SK-N-MC (cell line): Measurements from ENCODE around the gene PSMA8.
"Not testable (repeated sequence)": the region's sequence is repeated elsewhere in the genome, so short reads cannot be mapped to it uniquely, and the experiment has no call there.

ENCODE experiments used
- DNase-seq: peaks from one replicate; pipeline ENCODE4 v3.0.0-alpha.2; 2011; ENCODE audit warnings: low read depth, low spot score
- H3K27ac ChIP-seq: fragments of 200-600 bp; sonication (generic); 2 replicates; pipeline ENCODE4 v1.5.1; 2016; ENCODE audit warnings: mixed run types
- H3K36me3 ChIP-seq: fragments of 200-600 bp; sonication (generic); 2 replicates; pipeline ENCODE4 v1.6.1; 2017; ENCODE audit warnings: antibody characterized with exemption, low read length, mixed read lengths; ENCODE audit not compliant: insufficient read depth
- H3K4me3 ChIP-seq: fragments of 200-600 bp; sonication (generic); 2 replicates; pipeline ENCODE4 v1.5.1; 2016
- H3K9ac ChIP-seq: fragments of 200-600 bp; sonication (generic); 2 replicates; pipeline ENCODE4 v1.8.0; 2017; ENCODE audit warnings: mixed run types, mixed read lengths; ENCODE audit not compliant: insufficient read length
- H3K9me3 ChIP-seq: fragments of 200-600 bp; sonication (generic); 2 replicates; pipeline ENCODE4 v1.6.1; 2017; ENCODE audit warnings: low read depth, mild to moderate bottlenecking, antibody characterized with exemption, low read length, moderate library complexity, mixed read lengths
- EZH2 ChIP-seq: fragments of 200-600 bp; sonication (generic); IDR thresholded peaks from one replicate; pipeline ENCODE4 v1.6.1; 2017; ENCODE audit warnings: antibody characterized with exemption
- FOXP2 ChIP-seq: optimal IDR thresholded peaks from 2 replicates; pipeline ENCODE3; 2011; ENCODE audit warnings: mild to moderate bottlenecking, moderate library complexity; ENCODE audit not compliant: insufficient read depth; ENCODE audit errors: extremely low read length, control extremely low read depth
- POLR2AphosphoS5 ChIP-seq: IDR thresholded peaks from 2 replicates; pipeline ENCODE4 v1.6.1; 2012; ENCODE audit warnings: mild to moderate bottlenecking, low read depth, low read length, borderline replicate concordance

Gene PSMA8

GRCh38 chr18:26190506-26190905 lies 56.8 kb downstream of the PSMA8 start:
- Histone ChIP-seq H3K4me3 (no peak overlapping the region), H3K36me3 (no peaks in the 10 kb centered on the region), H3K9me3 (no peaks in the 10 kb centered on the region), H3K27ac (no peak overlapping the region), H3K9ac (no peak overlapping the region)
- no peak for DNase-seq
- TF ChIP-seq FOXP2, result no peak
- no peak for TF ChIP-seq EZH2
- no peak for TF ChIP-seq POLR2AphosphoS5

- no peaks in the 10 kb centered on the region for H3K36me3 ChIP-seq
- no peak overlapping the region for H3K9ac ChIP-seq
- no peaks in the 10 kb centered on the region for H3K9me3 ChIP-seq
- no peak for DNase-seq
- H3K4me3 ChIP-seq, result no peak overlapping the region
- no peak overlapping the region for H3K27ac ChIP-seq
- no peak for TF ChIP-seq EZH2
- no peak for TF ChIP-seq FOXP2
- no peak for TF ChIP-seq POLR2AphosphoS5
These were observed 58.6 kb downstream of the PSMA8 start for GRCh38 chr18:26192233-26192632.

- TF ChIP-seq FOXP2, result no peak
- TF ChIP-seq POLR2AphosphoS5, result no peak
- TF ChIP-seq EZH2, result no peak
- DNase-seq, result no peak
These were observed 62.9 kb downstream of the PSMA8 start for GRCh38 chr18:26196605-26197004.

GRCh38 chr18:26202001-26202400 lies 68.3 kb downstream of the PSMA8 start:
- not testable (repeated sequence) for H3K27ac ChIP-seq, DNase-seq, H3K9ac ChIP-seq, H3K9me3 ChIP-seq, H3K4me3 ChIP-seq, H3K36me3 ChIP-seq

More at GRCh38 chr18:26196605-26197004, 62.9 kb downstream of the PSMA8 start:
- Histone ChIP-seq H3K9ac (no peak overlapping the region), H3K36me3 (no peaks in the 10 kb centered on the region), H3K4me3 (no peak overlapping the region), H3K9me3 (no peaks in the 10 kb centered on the region), H3K27ac (no peak overlapping the region)

GRCh38 chr18:26205318-26205717 lies 71.6 kb downstream of the PSMA8 start:
- Histone ChIP-seq H3K9me3 (no peaks in the 10 kb centered on the region), H3K9ac (no peak overlapping the region), H3K4me3 (no peak overlapping the region), H3K36me3 (no peaks in the 10 kb centered on the region), H3K27ac (no peak overlapping the region)
- DNase-seq, result no peak
- no peak for TF ChIP-seq FOXP2
- no peak for TF ChIP-seq POLR2AphosphoS5
- no peak for TF ChIP-seq EZH2

- Histone ChIP-seq H3K9ac (no peak overlapping the region), H3K36me3 (no peaks in the 10 kb centered on the region), H3K9me3 (no peaks in the 10 kb centered on the region), H3K4me3 (no peak overlapping the region), H3K27ac (no peak overlapping the region)
- DNase-seq, result no peak
- TF ChIP-seq EZH2, result no peak
- TF ChIP-seq FOXP2, result no peak
- TF ChIP-seq POLR2AphosphoS5, result no peak
These were observed 72.8 kb downstream of the PSMA8 start for GRCh38 chr18:26206488-26206887.

GRCh38 chr18:26207937-26208336 lies 74.3 kb downstream of the PSMA8 start:
- DNase-seq, result no peak
- Histone ChIP-seq H3K4me3 (no peak overlapping the region), H3K27ac (no peak overlapping the region), H3K9me3 (no peaks in the 10 kb centered on the region), H3K36me3 (no peaks in the 10 kb centered on the region), H3K9ac (no peak overlapping the region)
- TF ChIP-seq EZH2 (no peak), FOXP2 (no peak)

- no peak for TF ChIP-seq FOXP2
- no peak for TF ChIP-seq POLR2AphosphoS5
- no peak for TF ChIP-seq EZH2
- no peak for DNase-seq
- Histone ChIP-seq H3K4me3 (no peak overlapping the region), H3K36me3 (no peaks in the 10 kb centered on the region), H3K27ac (no peak overlapping the region), H3K9me3 (no peaks in the 10 kb centered on the region), H3K9ac (no peak overlapping the region)
These were observed 75.3 kb downstream of the PSMA8 start for GRCh38 chr18:26208977-26209376.

- no peaks in the 10 kb centered on the region for H3K9me3 ChIP-seq
- no peak for DNase-seq
- no peak overlapping the region for H3K9ac ChIP-seq
- H3K27ac ChIP-seq, result no peak overlapping the region
- no peaks in the 10 kb centered on the region for H3K36me3 ChIP-seq
- no peak overlapping the region for H3K4me3 ChIP-seq
- no peak for TF ChIP-seq FOXP2
- no peak for TF ChIP-seq EZH2
- TF ChIP-seq POLR2AphosphoS5, result no peak
These were observed 76.5 kb downstream of the PSMA8 start for GRCh38 chr18:26210147-26210546.
